DOHH2 (cell line): ENCODE measurements around the gene FXYD7.

Experiments
- H3F3A ChIP-seq: fragments of 200-600 bp; sonication (generic), shearing (Covaris generic); 2 replicates; pipeline ENCODE4 v1.6.0; 2016; ENCODE audit warnings: antibody characterized with exemption, mild to moderate bottlenecking; ENCODE audit not compliant: control insufficient read depth, insufficient read depth
- H3K27ac ChIP-seq: fragments of 200-600 bp; sonication (generic); 2 replicates; pipeline ENCODE4 v1.5.1; 2014; ENCODE audit warnings: low read depth, mild to moderate bottlenecking, low read length, moderate library complexity
- H3K27me3 ChIP-seq: fragments of 200-600 bp; sonication (generic); 2 replicates; pipeline ENCODE4 v1.6.1; 2014; ENCODE audit warnings: mild to moderate bottlenecking, low read length, mixed read lengths; ENCODE audit not compliant: control insufficient read depth
- H3K36me3 ChIP-seq: fragments of 200-600 bp; sonication (generic); 2 replicates; pipeline ENCODE4 v1.6.1; 2014; ENCODE audit warnings: mild to moderate bottlenecking, low read length, moderate library complexity, mixed read lengths; ENCODE audit not compliant: control insufficient read depth
- H3K4me1 ChIP-seq: fragments of 200-600 bp; sonication (generic); 2 replicates; pipeline ENCODE4 v1.6.1; 2014; ENCODE audit warnings: mild to moderate bottlenecking, low read length, mixed read lengths; ENCODE audit not compliant: control insufficient read depth
- H3K4me2 ChIP-seq: fragments of 200-600 bp; sonication (generic); 2 replicates; pipeline ENCODE4 v1.6.0; 2014; ENCODE audit warnings: mild to moderate bottlenecking, low read length, moderate library complexity
- H3K4me3 ChIP-seq: fragments of 200-600 bp; sonication (generic); 2 replicates; pipeline ENCODE4 v1.5.1; 2014; ENCODE audit warnings: mild to moderate bottlenecking, low read length, mixed read lengths
- H3K79me2 ChIP-seq: fragments of 200-600 bp; sonication (generic); 2 replicates; pipeline ENCODE4 v1.6.1; 2014; ENCODE audit warnings: mild to moderate bottlenecking, low read length, mixed read lengths; ENCODE audit not compliant: control insufficient read depth
- H3K9me2 ChIP-seq: fragments of 200-600 bp; sonication (generic); replicated peaks from 2 replicates; pipeline ENCODE4 v1.6.1; 2014; ENCODE audit warnings: mild to moderate bottlenecking, low read length, mixed read lengths; ENCODE audit not compliant: control insufficient read depth
- H3K9me3 ChIP-seq: fragments of 200-600 bp; sonication (generic); 2 replicates; pipeline ENCODE4 v1.6.1; 2014; ENCODE audit warnings: antibody characterized with exemption, low read length, mixed read lengths; ENCODE audit not compliant: control insufficient read depth, insufficient read depth
- H4K20me1 ChIP-seq: fragments of 200-600 bp; sonication (generic); 2 replicates; pipeline ENCODE4 v1.6.0; 2014; ENCODE audit warnings: low read depth, mild to moderate bottlenecking, antibody characterized with exemption, low read length, moderate library complexity; ENCODE audit not compliant: control insufficient read depth, insufficient read depth
- CTCF ChIP-seq: fragments of 200-600 bp; sonication (generic); IDR thresholded peaks from one replicate; pipeline ENCODE4 v1.5.1; 2014; ENCODE audit warnings: antibody characterized with exemption, mild to moderate bottlenecking, low read depth, low read length; ENCODE audit not compliant: poor library complexity, severe bottlenecking
- EZH2phosphoT487 ChIP-seq: fragments of 200-600 bp; sonication (generic); IDR thresholded peaks from 2 replicates; pipeline ENCODE4 v1.6.1; 2017; ENCODE audit warnings: borderline replicate concordance, mild to moderate bottlenecking, antibody characterized with exemption, low read length, moderate library complexity, mixed read lengths

Gene FXYD7

GRCh38 chr19:35143231-35143715 is at the start of gene FXYD7:
FXYD7 (plus strand) TSS chr19:35143255; CDS start chr19:35143334, 79 bp downstream.
- no peaks in the 10 kb centered on the region for H3K79me2 ChIP-seq
- no peaks in the 10 kb centered on the region for H4K20me1 ChIP-seq
- no peak within 1 kb of the TSS for H3K27ac ChIP-seq
- H3F3A ChIP-seq = peaks cover 8% of the 10 kb centered on the region; the same call in 1 of the 2 replicates
- H3K9me3 ChIP-seq = no peaks in the 10 kb centered on the region
- no peaks in the 10 kb centered on the region for H3K9me2 ChIP-seq
- H3K36me3 ChIP-seq = no peaks in the 10 kb centered on the region
- TF ChIP-seq CTCF (no peak), EZH2phosphoT487 (no peak)
- peak within 1 kb of the TSS; percentile 72 for H3K4me3 ChIP-seq
- peaks cover 33% of the 10 kb centered on the region for H3K4me1 ChIP-seq
- H3K4me2 ChIP-seq = peak within 1 kb of the TSS; percentile 86
- H3K27me3 ChIP-seq = peaks cover 25% of the 10 kb centered on the region

- Histone ChIP-seq H3K9me2 (no peaks in the 10 kb centered on the region), H3K79me2 (no peaks in the 10 kb centered on the region), H3F3A (no peaks in the 10 kb centered on the region), H3K27ac (no peak overlapping the region), H3K36me3 (no peaks in the 10 kb centered on the region), H3K9me3 (no peaks in the 10 kb centered on the region), H3K4me2 (no peak overlapping the region), H3K27me3 (no peaks in the 10 kb centered on the region), H3K4me1 (peaks cover 21% of the 10 kb centered on the region), H3K4me3 (no peak overlapping the region), H4K20me1 (no peaks in the 10 kb centered on the region)
- TF ChIP-seq EZH2phosphoT487 = no peak
- TF ChIP-seq CTCF = no peak
Observed at GRCh38 chr19:35093430-35093829, 49.6 kb upstream of the FXYD7 start.

GRCh38 chr19:35093941-35094647 is 49.0 kb upstream of the FXYD7 start:
- TF ChIP-seq CTCF = no peak
- no peak for TF ChIP-seq EZH2phosphoT487
- no peaks in the 10 kb centered on the region for H3K27me3 ChIP-seq
- no peaks in the 10 kb centered on the region for H4K20me1 ChIP-seq
- H3K4me3 ChIP-seq = no peak overlapping the region
- no peaks in the 10 kb centered on the region for H3K9me2 ChIP-seq
- no peak overlapping the region for H3K4me2 ChIP-seq
- H3K9me3 ChIP-seq = no peaks in the 10 kb centered on the region
- no peaks in the 10 kb centered on the region for H3F3A ChIP-seq
- no peaks in the 10 kb centered on the region for H3K36me3 ChIP-seq
- H3K27ac ChIP-seq = no peak overlapping the region
- H3K79me2 ChIP-seq = no peaks in the 10 kb centered on the region
- peaks cover 17% of the 10 kb centered on the region for H3K4me1 ChIP-seq
